Measurements from ENCODE around the gene SLC44A1. TPM values are rescaled to one million over a fixed set of nuclear protein-coding genes. Genes with fewer than 3 reads are reported as not detected.

SLC44A1 gene
- total RNA-seq, 1 donor: 47.8 TPM

- H3K27ac ChIP-seq (ENCODE audit: low read depth, low read length): no peak overlapping the region
- H3K4me1 ChIP-seq (ENCODE audit: insufficient read depth, low read length): no peaks in the 10 kb centered on the region
- no peaks in the 10 kb centered on the region for H3K9me3 ChIP-seq (ENCODE audit: low read depth, low read length)
- no peak overlapping the region for H2AFZ ChIP-seq (ENCODE audit: low read length)
- no peaks in the 10 kb centered on the region for H3K27me3 ChIP-seq (ENCODE audit: insufficient read depth, low read length)
- H3K36me3 ChIP-seq (ENCODE audit: insufficient read depth, low read length): no peaks in the 10 kb centered on the region
- no peaks in the 10 kb centered on the region for H4K20me1 ChIP-seq (ENCODE audit: insufficient read depth, low read length)
- H3K79me2 ChIP-seq (ENCODE audit: insufficient read depth, low read length): no peaks in the 10 kb centered on the region
- DNase-seq (ENCODE audit: insufficient read length, low spot score, missing footprints): no peak
- no peak overlapping the region for H3K4me2 ChIP-seq (ENCODE audit: insufficient read depth, low read length)
- no peak overlapping the region for H3K4me3 ChIP-seq (ENCODE audit: insufficient read depth, low read length)
- TF ChIP-seq CTCF (IDR thresholded peaks at IDR 0.05; ENCODE audit: extremely low read depth, low read depth, low read length): no peak
Observed at GRCh38 chr9:105313238-105313637, 68.8 kb downstream of the SLC44A1 start.

- no peaks in the 10 kb centered on the region for H4K20me1 ChIP-seq (ENCODE audit: insufficient read depth, low read length)
- no peak overlapping the region for H3K27ac ChIP-seq (ENCODE audit: low read depth, low read length)
- no peaks in the 10 kb centered on the region for H3K4me1 ChIP-seq (ENCODE audit: insufficient read depth, low read length)
- no peaks in the 10 kb centered on the region for H3K27me3 ChIP-seq (ENCODE audit: insufficient read depth, low read length)
- no peaks in the 10 kb centered on the region for H3K9me3 ChIP-seq (ENCODE audit: low read depth, low read length)
- no peaks in the 10 kb centered on the region for H3K36me3 ChIP-seq (ENCODE audit: insufficient read depth, low read length)
- no peak for TF ChIP-seq CTCF (IDR thresholded peaks at IDR 0.05; ENCODE audit: extremely low read depth, low read depth, low read length)
- no peaks in the 10 kb centered on the region for H3K79me2 ChIP-seq (ENCODE audit: insufficient read depth, low read length)
- no peak for DNase-seq (ENCODE audit: insufficient read length, low spot score, missing footprints)
- H3K4me2 ChIP-seq (ENCODE audit: insufficient read depth, low read length): no peak overlapping the region
- H3K4me3 ChIP-seq (ENCODE audit: insufficient read depth, low read length): no peak overlapping the region
- H2AFZ ChIP-seq (ENCODE audit: low read length): no peak overlapping the region
Observed at GRCh38 chr9:105316703-105317102, 72.3 kb downstream of the SLC44A1 start.

- no peak overlapping the region for H2AFZ ChIP-seq (ENCODE audit: low read length)
- no peaks in the 10 kb centered on the region for H3K4me1 ChIP-seq (ENCODE audit: insufficient read depth, low read length)
- no peaks in the 10 kb centered on the region for H3K36me3 ChIP-seq (ENCODE audit: insufficient read depth, low read length)
- no peak overlapping the region for H3K4me3 ChIP-seq (ENCODE audit: insufficient read depth, low read length)
- no peaks in the 10 kb centered on the region for H3K79me2 ChIP-seq (ENCODE audit: insufficient read depth, low read length)
- H4K20me1 ChIP-seq (ENCODE audit: insufficient read depth, low read length): no peaks in the 10 kb centered on the region
- DNase-seq (ENCODE audit: insufficient read length, low spot score, missing footprints): no peak
- no peak for TF ChIP-seq CTCF (IDR thresholded peaks at IDR 0.05; ENCODE audit: extremely low read depth, low read depth, low read length)
- H3K9me3 ChIP-seq (ENCODE audit: low read depth, low read length): no peaks in the 10 kb centered on the region
- H3K4me2 ChIP-seq (ENCODE audit: insufficient read depth, low read length): no peak overlapping the region
- no peaks in the 10 kb centered on the region for H3K27me3 ChIP-seq (ENCODE audit: insufficient read depth, low read length)
- no peak overlapping the region for H3K27ac ChIP-seq (ENCODE audit: low read depth, low read length)
Observed at GRCh38 chr9:105318729-105319191, 74.3 kb downstream of the SLC44A1 start.

GRCh38 chr9:105319202-105319813 lies 74.9 kb downstream of the SLC44A1 start:
- H3K27ac ChIP-seq (ENCODE audit: low read depth, low read length): no peak overlapping the region
- no peaks in the 10 kb centered on the region for H3K27me3 ChIP-seq (ENCODE audit: insufficient read depth, low read length)
- H3K79me2 ChIP-seq (ENCODE audit: insufficient read depth, low read length): no peaks in the 10 kb centered on the region
- H3K4me1 ChIP-seq (ENCODE audit: insufficient read depth, low read length): no peaks in the 10 kb centered on the region
- H3K4me2 ChIP-seq (ENCODE audit: insufficient read depth, low read length): no peak overlapping the region
- H2AFZ ChIP-seq (ENCODE audit: low read length): no peak overlapping the region
- no peak overlapping the region for H3K4me3 ChIP-seq (ENCODE audit: insufficient read depth, low read length)
- no peaks in the 10 kb centered on the region for H3K9me3 ChIP-seq (ENCODE audit: low read depth, low read length)
- no peaks in the 10 kb centered on the region for H4K20me1 ChIP-seq (ENCODE audit: insufficient read depth, low read length)
- DNase-seq (ENCODE audit: insufficient read length, low spot score, missing footprints): no peak
- TF ChIP-seq CTCF (IDR thresholded peaks at IDR 0.05; ENCODE audit: extremely low read depth, low read depth, low read length): no peak
- H3K36me3 ChIP-seq (ENCODE audit: insufficient read depth, low read length): no peaks in the 10 kb centered on the region
